Measurements from ENCODE around the gene SYNGR1. TPM values are rescaled to one million over a fixed set of nuclear protein-coding genes. Genes with fewer than 3 reads are reported as not detected.
A peak's percentile ranks its signal among the peaks of the same experiment; 100 is the strongest.

Gene SYNGR1, protein sequence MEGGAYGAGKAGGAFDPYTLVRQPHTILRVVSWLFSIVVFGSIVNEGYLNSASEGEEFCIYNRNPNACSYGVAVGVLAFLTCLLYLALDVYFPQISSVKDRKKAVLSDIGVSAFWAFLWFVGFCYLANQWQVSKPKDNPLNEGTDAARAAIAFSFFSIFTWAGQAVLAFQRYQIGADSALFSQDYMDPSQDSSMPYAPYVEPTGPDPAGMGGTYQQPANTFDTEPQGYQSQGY
- 6.5 TPM for total RNA-seq

GRCh38 chr22:39349967-39350726 is at the start of gene SYNGR1:
TSS of gene SYNGR1 (plus strand) at chr22:39349991. CDS start at chr22:39350011, 20 bp downstream.
- Histone ChIP-seq H3K4me1 (ENCODE audit: insufficient read depth, low read length) (peaks cover 37% of the 10 kb centered on the region), H3K4me3 (ENCODE audit: low read length) (peak within 1 kb of the TSS; percentile 50), H3K27me3 (ENCODE audit: insufficient read depth, low read length) (no peaks in the 10 kb centered on the region), H3K9me3 (ENCODE audit: low read depth, low read length) (no peaks in the 10 kb centered on the region)

DNA sequence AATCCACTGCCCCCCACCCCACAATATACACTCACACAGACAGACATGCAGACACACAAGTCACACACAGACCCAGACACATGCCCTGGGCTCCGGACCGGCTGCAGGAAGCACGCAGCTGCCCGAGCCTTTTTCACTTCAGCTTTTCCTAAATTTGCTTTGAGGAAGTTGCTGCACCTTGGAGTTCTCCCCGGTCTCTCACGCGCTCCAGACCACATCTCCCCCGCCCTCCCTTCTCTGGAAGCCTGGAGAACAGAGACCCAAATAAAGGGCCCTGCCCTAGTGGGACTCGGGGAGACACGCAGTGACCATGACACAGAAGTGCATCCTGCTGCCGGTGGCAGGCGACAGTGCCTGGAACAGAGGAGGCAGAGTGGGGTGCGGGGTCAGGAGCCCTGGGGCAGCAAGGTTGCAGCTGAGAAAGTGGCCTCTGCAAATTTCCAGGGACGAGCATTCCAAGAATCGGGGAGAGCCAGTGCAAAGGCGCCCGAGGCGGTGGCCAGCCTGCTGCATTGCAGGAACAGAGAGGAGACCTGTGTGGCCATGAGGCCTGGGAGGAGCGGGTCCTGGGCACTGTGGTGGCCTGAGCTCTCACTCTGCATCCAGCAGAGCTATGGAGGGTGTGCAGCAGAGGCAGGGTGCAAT is 49.5 kb upstream of the SYNGR1 start:
- H3K4me3 ChIP-seq (ENCODE audit: low read length): no peak overlapping the region

GRCh38 chr22:39301108-39301507 is 48.7 kb upstream of the SYNGR1 start:
- no peaks in the 10 kb centered on the region for H3K9me3 ChIP-seq (ENCODE audit: low read depth, low read length)
- H3K27me3 ChIP-seq (ENCODE audit: insufficient read depth, low read length): no peaks in the 10 kb centered on the region
- no peak overlapping the region for H3K4me3 ChIP-seq (ENCODE audit: low read length)
- peaks cover 22% of the 10 kb centered on the region for H3K4me1 ChIP-seq (ENCODE audit: insufficient read depth, low read length)

More for the DNA sequence above, 49.5 kb upstream of the SYNGR1 start:
- Histone ChIP-seq H3K9me3 (ENCODE audit: low read depth, low read length) (no peaks in the 10 kb centered on the region), H3K4me1 (ENCODE audit: insufficient read depth, low read length) (peaks cover 22% of the 10 kb centered on the region), H3K27me3 (ENCODE audit: insufficient read depth, low read length) (no peaks in the 10 kb centered on the region)

GRCh38 chr22:39301926-39302325 is 47.9 kb upstream of the SYNGR1 start:
- Histone ChIP-seq H3K9me3 (ENCODE audit: low read depth, low read length) (no peaks in the 10 kb centered on the region), H3K4me1 (ENCODE audit: insufficient read depth, low read length) (peaks cover 26% of the 10 kb centered on the region), H3K27me3 (ENCODE audit: insufficient read depth, low read length) (no peaks in the 10 kb centered on the region), H3K4me3 (ENCODE audit: low read length) (no peak overlapping the region)

DNA sequence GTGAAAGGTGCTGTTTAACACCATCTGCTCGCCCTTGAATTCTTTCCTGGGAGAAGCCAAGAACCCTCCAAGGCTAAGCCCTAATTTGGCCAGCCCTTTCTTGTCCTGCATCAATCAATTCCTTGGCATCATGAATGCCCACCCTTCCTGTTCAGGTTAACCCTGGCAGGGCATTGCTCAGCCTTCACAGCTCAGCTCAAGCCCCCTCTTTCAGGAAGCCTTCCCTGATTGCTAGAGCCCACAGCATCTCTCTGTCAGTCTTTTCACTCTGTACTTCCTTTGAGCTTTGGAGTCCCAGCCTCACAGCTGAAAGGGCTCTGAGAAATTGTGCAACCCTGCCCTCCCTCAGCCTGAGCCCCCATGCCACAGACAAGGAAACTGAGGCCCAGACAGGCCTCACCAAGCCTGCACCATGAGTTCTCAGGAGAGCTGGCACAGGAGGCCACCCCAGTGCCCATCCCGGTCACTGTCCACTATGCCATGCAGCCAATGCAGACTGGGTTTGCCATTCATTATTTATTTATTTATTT is 47.3 kb upstream of the SYNGR1 start:
- Histone ChIP-seq H3K4me3 (ENCODE audit: low read length) (no peak overlapping the region), H3K9me3 (ENCODE audit: low read depth, low read length) (no peaks in the 10 kb centered on the region), H3K4me1 (ENCODE audit: insufficient read depth, low read length) (peaks cover 31% of the 10 kb centered on the region), H3K27me3 (ENCODE audit: insufficient read depth, low read length) (no peaks in the 10 kb centered on the region)

DNA sequence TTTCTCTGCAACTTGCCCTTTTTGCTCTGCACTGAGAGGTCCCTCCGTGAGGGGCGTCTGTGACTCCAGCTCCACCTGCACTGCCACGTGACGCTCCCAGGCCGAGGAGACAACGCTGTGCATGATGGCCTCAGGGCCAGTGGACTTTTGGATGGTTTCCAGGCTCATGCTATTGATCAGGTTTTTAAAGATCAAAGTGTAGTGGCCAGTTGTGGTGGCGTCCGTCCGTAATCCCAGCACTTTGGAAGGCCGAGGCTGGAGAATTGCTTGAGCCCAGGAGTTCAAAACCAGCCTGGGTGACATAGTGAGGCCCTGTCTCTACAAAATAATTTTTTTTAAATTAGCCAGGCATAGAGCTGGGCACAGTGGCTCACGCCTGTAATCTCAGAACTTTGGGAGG is 46.4 kb upstream of the SYNGR1 start:
- Histone ChIP-seq H3K9me3 (ENCODE audit: low read depth, low read length) (no peaks in the 10 kb centered on the region), H3K4me3 (ENCODE audit: low read length) (no peak overlapping the region), H3K27me3 (ENCODE audit: insufficient read depth, low read length) (no peaks in the 10 kb centered on the region), H3K4me1 (ENCODE audit: insufficient read depth, low read length) (peaks cover 35% of the 10 kb centered on the region)

DNA sequence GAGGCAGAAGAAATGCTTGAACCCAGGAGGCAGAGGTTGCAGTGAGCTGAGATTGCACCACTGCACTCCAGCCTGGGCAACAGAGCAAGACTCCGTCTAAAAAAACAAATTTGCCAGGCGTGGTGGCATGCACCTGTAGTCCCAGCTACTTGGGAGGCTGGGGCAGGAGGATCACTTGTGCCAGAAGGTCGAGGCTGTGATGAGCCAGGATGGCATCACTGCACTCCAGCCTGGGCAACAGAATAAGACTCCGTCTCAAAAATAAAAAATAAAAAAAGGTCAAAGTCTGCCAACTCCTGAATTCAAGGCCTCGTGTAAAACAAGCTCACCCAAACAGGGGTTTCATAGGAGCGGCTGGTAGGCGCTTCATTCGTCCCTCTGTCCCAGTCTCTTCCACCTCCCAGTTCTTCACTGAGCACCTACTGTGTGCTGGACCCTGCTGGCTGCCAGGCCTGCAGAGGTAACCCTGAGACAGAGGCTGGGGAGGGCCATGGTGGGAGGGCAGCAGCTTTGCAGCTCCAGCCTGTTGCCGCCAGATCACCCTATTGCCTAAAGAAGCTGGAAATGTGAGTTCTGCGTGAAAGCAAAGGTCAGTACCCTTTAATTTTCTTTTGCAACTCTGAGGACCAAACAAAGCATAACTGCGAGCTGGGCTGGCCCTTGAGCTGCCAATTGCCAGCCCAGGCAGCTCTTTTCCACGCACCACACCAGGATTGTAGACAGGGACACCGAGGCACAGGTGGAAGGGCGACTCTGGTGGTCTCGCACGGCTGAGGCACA is 45.7 kb upstream of the SYNGR1 start:
- Histone ChIP-seq H3K27me3 (ENCODE audit: insufficient read depth, low read length) (no peaks in the 10 kb centered on the region), H3K4me1 (ENCODE audit: insufficient read depth, low read length) (peaks cover 42% of the 10 kb centered on the region), H3K9me3 (ENCODE audit: low read depth, low read length) (no peaks in the 10 kb centered on the region), H3K4me3 (ENCODE audit: low read length) (no peak overlapping the region)

DNA sequence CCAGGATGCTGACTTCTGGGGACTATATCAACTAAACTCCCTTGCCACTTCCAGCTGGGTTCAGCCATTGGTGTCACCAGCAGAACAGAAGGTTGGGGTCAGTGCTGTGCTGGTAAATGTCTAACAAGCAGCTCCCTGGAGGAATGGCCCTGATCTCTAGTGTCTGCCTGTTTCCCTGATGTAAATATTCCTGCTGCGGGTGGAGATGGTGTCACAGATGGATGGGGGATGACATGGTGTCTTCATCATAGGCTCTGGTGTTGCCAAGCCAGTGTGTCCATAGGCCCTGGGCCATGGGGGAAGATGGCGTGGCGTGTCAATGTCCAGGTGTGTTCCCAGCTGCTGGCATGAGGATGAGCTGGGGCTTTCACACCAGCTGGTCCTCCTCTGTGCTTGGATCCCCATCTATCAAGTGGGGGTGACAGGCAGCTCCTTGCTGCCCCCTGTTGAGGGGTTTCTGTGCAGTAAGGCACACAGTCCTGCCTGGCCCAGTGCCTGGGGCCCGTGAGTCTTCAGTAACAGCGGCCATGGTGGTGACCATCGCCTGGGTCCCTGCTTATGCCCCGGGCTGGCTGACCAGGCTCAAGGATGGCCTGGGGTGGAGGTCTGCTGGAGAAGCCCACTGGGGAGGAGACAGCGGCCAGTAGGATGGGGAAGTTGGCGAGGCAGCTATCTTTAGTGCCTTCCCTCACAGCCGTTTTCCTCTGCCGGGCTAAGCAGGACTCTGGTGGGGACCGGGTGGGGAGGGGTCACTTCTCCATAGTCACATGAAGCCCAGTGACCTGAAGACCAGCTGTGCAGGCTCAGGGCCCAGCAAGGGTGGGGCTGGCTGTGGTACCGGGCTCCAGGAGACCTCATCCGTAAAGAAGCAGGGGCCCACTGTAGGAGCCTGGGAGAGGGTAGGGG is 43.1 kb upstream of the SYNGR1 start:
- H3K4me3 ChIP-seq (ENCODE audit: low read length): no peak overlapping the region

GRCh38 chr22:39308614-39309363 is 41.0 kb upstream of the SYNGR1 start:
- Histone ChIP-seq H3K27me3 (ENCODE audit: insufficient read depth, low read length) (no peaks in the 10 kb centered on the region), H3K4me3 (ENCODE audit: low read length) (no peak overlapping the region)

More for the DNA sequence above, 43.1 kb upstream of the SYNGR1 start:
- Histone ChIP-seq H3K9me3 (ENCODE audit: low read depth, low read length) (no peaks in the 10 kb centered on the region), H3K4me1 (ENCODE audit: insufficient read depth, low read length) (peaks cover 34% of the 10 kb centered on the region), H3K27me3 (ENCODE audit: insufficient read depth, low read length) (no peaks in the 10 kb centered on the region)

GRCh38 chr22:39309364-39309861 is 40.4 kb upstream of the SYNGR1 start:
- no peak overlapping the region for H3K4me3 ChIP-seq (ENCODE audit: low read length)
- no peaks in the 10 kb centered on the region for H3K27me3 ChIP-seq (ENCODE audit: insufficient read depth, low read length)
- H3K9me3 ChIP-seq (ENCODE audit: low read depth, low read length): no peaks in the 10 kb centered on the region
- H3K4me1 ChIP-seq (ENCODE audit: insufficient read depth, low read length): peaks cover 34% of the 10 kb centered on the region

More at GRCh38 chr22:39308614-39309363, 41.0 kb upstream of the SYNGR1 start:
- H3K4me1 ChIP-seq (ENCODE audit: insufficient read depth, low read length): peaks cover 34% of the 10 kb centered on the region
- no peaks in the 10 kb centered on the region for H3K9me3 ChIP-seq (ENCODE audit: low read depth, low read length)

DNA sequence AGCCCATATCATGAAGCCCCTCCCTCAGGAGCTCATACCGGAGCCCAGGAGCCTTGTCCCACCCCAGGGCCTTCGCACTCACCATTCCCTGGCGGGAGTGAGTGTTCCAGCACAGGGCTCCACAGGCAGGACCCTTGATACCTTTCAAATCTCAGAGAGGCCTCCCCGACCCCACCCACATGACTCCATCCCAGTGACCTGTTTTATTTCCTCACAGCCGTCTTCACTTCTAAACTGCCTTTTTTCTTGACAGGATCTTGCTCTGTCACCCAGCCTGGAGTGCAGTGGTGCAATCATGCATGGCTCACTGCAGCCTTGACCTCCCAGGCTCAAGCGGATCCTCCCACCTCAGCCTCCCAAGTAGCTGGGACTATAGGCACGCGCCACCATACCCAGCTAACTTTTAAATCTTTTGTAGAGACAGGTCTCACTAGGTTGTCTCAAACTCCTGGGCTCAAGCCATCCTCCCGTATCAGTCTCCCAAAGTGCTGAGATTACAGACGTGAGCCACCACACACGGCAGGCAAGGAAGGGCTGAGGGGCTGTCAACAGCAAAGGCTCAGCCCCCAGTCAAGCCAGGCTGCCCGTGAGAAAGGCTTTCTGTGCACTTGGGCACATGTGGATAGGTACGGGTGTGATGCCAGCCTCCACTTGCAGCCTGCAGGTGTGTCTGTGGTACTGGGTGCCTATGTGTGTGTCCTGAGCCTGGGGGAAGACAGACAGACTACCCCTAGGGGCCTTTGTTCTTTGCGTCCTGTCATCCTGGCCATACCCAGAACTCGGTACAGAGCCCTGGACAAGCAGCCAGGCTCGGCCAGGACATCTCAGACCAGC is 39.7 kb upstream of the SYNGR1 start:
- Histone ChIP-seq H3K9me3 (ENCODE audit: low read depth, low read length) (no peaks in the 10 kb centered on the region), H3K4me3 (ENCODE audit: low read length) (no peak overlapping the region), H3K4me1 (ENCODE audit: insufficient read depth, low read length) (peaks cover 39% of the 10 kb centered on the region), H3K27me3 (ENCODE audit: insufficient read depth, low read length) (no peaks in the 10 kb centered on the region)

DNA sequence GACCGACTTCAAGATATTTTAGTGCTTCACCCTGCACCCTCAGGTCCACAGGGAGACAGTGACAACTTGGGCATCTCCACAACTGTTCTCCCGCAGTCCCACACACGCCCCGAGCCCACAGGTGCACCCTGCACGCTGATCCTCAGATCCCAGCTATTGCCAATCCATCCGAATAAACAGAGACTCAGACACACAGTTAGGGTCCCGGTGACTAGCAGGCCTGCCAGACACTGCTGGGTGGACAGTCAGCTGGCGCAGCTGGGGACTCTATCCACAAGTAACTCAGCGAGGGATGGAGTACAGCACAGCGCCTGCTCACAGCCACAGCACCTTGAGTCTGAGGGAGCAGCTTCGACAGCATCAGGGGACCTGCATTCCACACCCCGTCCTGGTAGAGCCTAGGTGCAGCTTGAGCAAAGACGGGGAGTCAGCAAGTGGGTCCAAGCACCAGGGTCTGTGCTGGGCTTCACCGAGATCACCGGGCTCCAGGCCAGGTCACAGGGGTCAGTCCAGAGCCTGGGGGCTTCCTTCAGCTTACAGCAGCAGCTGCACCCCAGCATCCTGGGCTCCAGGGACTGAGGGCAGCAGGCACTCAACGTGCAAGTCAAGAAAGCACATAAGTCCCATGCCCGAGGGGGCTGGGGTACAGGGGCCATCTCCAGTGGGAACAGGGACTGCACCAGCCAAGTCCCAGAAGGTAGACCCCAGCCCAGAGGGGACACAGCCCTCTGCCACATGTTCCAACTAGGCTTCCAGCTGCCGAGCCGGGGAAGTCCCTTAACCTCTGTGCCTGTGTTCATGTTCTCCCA is 38.0 kb upstream of the SYNGR1 start:
- Histone ChIP-seq H3K4me3 (ENCODE audit: low read length) (no peak overlapping the region), H3K27me3 (ENCODE audit: insufficient read depth, low read length) (no peaks in the 10 kb centered on the region), H3K9me3 (ENCODE audit: low read depth, low read length) (no peaks in the 10 kb centered on the region), H3K4me1 (ENCODE audit: insufficient read depth, low read length) (peaks cover 54% of the 10 kb centered on the region)
